Stimulated activated CD4-positive, alpha-beta T cell treated with anti-CD3 and anti-CD28 coated beads, TNF-alpha, amount 100 ng/mL, for 4 hours (primary cell): Measurements from ENCODE around the gene ENOPH1.
"Not testable (repeated sequence)": the region's sequence is repeated elsewhere in the genome, so short reads cannot be mapped to it uniquely, and the experiment has no call there.

ENCODE experiments used
- DNase-seq, 3 experiments: peaks; one replicate each; pipeline ENCODE4 v3.0.0-alpha.2; 2020; ENCODE audit warnings: low read depth in 3 of 3

ENOPH1 gene

DNA sequence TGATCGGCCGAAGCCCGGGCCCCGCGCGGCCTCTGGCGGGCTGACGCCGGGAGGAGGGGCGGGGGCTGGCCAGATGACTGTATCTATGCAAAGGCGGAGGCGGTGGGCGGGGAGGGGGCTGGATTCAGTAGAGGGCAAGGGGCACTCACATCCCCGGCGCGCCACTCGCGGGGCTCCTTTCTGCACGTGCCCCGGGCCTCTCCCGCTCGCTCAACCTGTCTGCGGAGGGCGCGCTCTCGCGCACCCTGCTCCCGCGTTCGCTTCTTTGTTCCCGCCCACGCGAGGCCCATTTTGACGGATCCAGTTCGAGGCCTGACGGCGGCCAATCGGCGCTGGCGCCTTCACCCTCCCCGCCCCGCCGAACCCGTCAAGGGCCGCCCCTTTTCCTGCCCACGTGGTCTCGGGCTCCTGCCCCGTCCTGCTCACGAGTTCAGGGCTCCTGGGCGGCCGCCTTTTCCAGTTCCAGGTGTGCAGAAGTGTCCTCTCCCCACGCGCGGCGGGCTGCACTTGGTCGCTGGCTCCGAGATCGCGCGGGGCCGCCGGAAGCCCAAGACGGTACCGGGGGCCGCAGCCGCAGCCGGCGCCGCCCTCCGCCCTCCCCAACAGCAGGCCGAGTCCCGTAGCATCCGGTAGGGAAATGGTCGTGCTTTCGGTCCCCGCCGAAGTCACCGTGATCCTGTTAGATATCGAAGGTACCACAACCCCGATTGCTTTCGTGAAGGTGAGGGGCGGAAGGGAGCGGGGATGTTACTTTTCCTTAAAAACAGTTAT lies at the start of gene ENOPH1, which contains the start of gene HNRNPDL:
TSS of gene ENOPH1 (plus strand) at position 398 of the 771 bp plus-strand sequence. CDS start at position 638, 240 bp downstream.
TSS of gene HNRNPDL (minus strand) at position 270 of the 771 bp plus-strand sequence. CDS start 772 bp downstream, outside the sequence.
- peak; percentile 96 to 100 (median 98) for DNase-seq

DNA sequence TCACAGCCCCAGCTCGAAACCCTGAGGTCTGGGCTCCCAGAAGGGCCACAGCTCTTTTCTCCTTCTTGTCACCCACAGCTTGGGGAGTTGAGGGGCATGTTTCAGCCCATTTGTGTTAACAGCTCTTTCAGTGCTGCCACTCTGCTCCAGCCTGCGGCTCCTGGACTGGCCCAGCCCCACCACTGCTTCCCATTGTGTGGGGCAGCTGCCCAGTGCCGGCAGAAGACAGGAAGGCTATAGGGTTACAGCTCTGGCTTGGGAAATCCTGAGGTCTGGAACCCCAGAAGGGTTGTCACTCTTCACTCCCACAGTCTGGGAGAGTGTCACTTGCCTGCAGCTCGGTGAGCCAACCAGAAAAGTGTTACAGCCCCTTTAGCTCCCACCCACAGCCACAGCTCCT lies 49.6 kb upstream of the ENOPH1 start:
- DNase-seq = no peak

DNA sequence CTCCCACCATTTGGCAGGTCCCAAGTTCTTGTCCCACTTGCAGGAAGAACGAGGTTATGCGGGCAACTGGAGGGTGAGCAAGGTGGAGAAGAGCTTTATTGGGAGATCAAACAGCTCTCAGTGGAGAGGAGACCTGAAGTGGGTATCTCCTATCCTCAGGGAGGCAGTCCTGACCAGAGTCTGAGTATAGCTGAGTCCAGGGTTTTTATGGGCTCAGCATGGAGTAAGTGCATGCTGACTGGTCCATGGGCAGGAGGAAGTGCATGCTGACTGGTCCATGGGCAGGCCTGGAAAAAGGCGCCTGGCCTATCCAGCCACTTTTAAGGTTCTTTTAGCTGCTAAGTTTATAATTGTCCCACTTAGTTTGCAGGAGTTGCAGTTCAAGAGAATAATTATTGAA lies 49.2 kb upstream of the ENOPH1 start:
- DNase-seq = no peak

DNA sequence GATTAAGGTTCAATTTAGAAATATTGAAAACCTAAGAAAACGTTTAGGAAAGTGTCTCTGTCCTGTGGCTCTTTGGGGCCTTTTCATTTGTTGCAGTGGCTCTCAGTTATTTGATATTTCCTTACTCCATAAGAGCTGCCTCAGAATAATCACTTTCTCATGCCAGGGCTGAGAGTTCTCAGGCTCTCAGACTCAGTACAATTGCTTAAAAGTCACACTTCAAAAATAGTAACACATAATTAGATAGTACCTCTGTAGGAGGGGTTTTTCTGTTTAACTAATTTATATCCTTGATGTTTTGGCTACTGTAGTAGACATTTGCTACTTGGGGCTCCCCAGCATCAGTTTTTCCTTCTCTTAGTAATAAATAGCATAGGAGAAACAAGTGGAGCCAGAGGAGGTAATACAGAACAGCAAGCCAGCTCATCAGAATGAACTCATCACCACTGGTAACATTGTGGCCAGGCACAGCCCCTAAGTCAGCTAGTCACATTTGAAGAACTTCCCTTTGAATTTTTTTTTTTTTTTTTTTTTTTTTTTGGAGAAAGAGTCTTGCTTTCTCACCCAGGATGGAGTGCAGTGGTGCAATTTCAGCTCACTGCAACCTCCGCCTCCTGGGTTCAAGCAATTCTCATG lies 48.6 kb upstream of the ENOPH1 start:
- no peak for DNase-seq

DNA sequence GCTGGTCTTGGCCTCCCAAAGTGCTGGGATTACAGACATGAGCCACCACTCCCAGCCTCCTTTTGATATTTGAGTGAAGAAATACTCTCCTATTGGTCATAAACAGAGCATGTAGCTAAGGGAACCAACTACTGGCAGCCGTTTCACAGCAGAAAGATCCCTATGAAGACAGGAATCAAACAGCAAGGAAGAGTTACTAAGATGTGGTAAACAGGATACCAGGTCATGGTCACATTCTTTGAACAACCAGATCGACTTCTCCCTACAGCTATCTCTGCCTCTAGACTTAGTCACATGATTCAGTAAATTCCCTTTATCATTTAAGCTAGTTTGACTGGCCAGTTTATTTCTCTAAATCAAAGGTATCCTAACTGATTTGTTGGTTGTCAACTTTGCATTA lies 47.6 kb upstream of the ENOPH1 start:
- no peak for DNase-seq

DNA sequence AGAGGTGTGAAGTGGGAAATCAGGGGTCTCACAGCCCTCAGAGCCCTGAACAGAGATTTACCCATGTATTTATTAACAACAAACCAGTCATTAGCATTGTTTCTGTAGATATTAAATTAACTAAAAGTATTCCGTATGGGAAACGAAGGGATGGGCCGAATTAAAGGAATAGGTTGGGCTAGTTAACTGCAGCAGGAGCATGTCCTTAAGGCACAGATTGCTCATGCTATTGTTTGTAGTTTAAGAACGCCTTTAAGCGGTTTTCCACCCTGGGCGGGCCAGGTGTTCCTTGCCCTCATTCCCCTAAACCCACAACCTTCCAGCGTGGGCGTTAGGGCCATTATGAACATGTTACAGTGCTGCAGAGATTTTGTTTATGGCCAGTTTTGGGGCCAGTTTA lies 44.1 kb upstream of the ENOPH1 start:
- DNase-seq = not testable (repeated sequence)

DNA sequence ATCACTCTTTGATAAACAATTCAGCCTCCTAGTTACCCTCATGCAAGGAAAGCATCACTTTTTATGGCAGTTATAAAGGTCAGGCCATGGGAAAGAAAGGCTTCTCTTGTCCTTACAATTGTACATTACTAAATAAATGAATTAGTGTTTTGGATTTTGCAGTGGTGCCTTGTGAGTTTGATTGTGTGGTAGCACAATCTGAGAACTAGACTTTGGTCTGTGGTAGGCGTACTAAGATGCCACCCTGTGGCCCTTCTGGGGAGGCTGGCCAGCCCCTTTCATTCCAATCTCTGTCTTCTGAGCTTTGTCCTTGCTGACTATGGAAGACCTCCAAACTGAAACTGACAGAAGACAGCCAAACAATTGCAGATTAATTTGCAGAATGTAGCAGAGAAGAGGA lies 42.0 kb upstream of the ENOPH1 start:
- DNase-seq = no peak

DNA sequence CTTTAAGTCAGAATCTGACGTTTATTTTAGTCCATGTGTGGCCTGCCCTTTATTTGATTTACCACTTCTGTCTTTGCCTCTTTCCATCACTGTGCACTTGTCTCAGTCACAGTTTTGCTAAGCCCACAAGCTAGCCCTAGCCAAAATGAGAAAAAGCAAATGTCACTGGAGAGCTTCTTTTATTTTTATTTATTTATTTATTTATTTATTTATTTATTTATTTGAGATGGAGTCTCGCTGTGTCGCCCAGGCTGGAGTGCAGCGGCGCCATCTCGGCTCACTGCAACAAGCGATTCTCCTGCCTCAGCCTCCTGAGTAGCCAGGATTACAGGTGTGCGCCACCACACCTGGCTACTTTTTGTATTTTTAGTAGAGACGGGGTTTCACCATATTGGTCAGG lies 40.3 kb upstream of the ENOPH1 start:
- DNase-seq = not testable (repeated sequence)

DNA sequence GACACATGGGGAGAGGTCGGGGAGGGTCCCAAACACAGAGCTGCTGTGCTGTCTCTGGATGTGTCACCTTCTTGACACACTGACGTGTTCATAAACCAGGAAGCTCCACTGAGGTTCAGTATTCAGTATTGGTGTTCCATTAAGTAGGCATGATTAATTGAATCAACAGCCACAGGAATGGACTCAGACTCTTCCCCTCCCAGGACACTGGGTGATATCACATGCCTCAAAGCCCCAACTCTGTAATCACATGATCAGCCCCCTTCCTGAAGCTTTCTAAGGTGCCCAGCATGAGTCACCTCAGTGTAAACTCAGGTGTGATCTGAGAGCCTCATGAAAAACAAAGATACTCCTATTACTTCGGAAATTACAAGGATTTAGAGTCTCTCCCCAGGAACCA lies 35.5 kb upstream of the ENOPH1 start:
- DNase-seq = no peak

DNA sequence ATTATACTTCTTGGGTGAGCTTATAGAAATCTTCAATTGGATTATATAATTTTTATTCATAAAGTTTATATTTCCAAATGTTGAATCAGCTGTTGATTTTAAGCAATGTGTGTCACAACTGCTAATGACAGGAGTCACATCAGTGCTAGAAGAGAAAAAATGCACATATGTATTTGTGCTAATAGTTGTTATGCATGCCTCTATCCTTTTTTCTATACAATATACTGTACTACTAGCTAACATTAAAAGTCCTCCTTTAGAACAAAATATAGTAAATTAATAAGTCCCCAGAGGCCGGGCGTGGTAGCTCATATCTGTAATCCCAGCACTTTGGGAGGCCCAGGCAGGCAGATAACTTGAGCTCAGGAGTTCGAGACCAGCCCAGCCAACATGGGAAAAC lies 32.9 kb upstream of the ENOPH1 start:
- DNase-seq = no peak

DNA sequence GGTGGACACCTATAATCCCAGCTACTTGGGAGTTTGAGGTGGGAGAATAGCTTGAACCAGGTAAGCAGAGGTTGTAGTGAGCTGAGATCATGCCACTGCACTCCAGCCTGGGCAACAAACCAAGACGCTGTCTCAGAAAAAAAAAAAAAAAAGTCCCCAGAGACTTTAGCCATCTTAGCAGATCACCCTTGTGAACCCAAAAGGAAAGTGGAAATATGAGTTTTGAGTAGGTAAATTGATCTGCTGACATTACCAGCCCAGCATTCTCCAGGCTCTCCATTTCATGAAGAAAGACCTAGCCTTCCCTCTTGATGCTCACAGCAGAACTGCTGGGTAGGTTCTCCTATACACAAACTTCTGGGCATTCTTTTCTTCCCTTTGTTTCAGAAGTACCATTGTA lies 32.1 kb upstream of the ENOPH1 start:
- no peak for DNase-seq

DNA sequence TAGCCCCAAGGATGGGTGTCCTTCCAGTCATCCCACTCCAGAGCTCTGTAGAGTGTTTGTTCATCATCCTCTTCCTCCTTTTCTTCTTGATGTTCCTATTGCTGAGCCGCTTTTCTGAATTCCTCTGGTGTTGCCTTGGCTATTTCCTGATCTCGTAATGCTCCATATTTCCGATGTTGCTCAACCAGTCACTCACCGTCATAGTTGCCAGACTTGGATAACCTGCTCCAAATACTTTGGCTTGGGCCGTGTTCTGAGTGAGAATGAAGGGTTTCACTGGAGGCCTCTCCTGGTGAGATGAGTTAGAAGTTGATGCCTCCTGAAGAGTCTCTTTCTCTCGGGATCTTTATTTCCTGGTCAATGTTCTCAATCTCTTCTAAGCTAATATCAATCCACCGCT lies 28.8 kb upstream of the ENOPH1 start:
- no peak for DNase-seq

DNA sequence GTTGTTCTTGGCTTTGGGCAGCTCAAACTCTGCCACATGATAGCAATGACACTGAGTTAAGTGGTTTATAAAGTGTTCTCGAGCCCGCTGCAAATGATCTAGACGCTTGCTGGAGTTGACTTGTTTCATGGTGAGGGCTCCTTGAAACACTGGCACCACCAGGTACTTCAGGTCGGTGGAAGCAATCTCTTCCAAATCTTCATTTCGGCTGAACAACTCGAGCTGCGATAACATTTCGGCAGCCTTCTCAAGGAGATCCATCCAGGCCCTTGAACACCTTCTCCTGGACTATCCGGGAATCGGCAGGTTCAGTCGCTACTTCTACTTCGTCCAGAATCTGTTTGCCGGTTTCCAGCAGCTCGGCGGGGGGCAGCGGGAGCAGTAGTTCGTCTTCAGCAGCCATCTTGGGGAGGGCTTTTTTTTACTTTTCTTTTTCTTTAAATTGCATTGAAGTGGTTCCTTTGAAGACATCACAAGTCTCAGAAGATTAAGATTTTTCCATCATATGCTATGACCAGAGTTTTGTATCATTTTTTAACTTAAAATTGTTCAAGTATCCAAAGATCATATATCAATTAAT lies 28.1 kb upstream of the ENOPH1 start:
- no peak for DNase-seq

DNA sequence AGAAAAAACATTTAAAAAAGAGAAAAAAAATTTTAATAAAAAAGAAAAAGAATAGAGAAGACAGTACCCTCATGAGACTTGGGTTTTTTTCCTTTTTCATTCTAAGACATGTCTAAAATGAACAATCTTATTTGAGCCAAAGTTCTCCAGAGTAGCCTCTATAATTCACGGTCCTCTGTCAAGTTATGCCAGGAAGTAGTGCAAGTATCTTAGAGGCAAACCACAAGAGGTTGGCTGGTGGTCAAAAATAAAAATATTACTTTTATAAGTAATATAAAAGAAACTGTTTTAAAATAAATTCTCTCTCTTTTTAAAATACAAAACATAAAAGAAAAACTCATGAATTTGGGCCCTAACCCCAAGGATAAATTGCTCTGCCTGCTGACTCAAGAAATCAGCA lies 26.7 kb upstream of the ENOPH1 start:
- DNase-seq = no peak

DNA sequence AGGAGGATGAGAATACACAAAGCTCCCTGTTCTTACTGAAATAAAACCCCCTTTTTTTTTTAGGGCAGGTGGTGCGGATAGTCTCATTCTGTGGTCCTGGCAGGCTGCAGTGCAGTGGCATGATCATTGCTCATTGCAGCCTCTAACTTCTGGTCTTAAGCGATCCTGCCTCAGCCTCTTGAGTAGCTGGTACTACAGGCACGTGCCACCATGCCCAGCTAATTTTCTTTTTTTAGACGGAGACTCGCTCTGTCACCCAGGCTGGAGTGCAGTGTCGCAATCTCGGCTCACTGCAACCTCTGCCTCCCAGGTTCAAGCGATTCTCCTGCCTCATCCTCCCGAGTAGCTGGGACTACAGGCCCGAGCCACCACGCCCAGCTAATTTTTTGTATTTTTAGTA lies 15.3 kb upstream of the ENOPH1 start:
- not testable (repeated sequence) for DNase-seq

DNA sequence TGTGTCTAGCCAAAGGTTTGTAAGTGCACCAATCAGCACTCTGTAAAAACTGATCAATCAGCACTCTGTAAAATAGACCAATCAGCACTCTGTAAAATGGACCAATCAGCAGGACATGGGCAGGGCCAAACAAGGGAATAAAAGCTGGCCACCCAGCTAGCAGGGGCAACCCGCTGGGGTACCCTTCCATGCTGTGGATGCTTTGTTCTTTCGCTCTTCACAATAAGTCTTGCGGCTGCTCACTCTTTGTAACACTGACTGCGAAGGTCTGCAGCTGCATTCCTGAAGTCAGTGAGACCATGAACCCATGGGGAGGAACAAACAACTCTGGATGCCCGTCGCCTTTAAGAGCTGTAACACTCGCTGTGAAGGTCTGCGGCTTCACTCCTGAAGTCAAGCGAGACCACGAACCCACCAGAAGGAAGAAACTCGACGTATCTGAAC lies 14.4 kb upstream of the ENOPH1 start:
- no peak for DNase-seq

DNA sequence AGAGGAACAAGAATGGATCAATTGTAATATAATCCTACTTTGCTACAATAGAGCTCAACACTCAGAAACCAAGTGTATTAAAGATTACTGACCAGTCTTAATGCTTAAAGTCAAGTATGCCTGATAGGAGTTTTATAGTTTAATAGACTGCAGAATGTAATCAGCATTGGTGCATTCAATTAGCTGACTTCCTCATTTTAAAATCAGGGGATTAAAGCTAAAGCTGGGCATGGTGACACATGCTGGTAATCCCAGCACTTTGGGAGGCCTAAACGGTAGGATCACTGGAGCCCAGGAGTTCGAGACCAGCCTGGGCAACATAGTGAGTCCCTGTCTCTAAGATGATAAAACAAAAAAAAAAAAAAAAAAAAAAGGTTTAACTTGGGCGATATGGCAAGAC lies 10.9 kb upstream of the ENOPH1 start:
- DNase-seq = no peak

DNA sequence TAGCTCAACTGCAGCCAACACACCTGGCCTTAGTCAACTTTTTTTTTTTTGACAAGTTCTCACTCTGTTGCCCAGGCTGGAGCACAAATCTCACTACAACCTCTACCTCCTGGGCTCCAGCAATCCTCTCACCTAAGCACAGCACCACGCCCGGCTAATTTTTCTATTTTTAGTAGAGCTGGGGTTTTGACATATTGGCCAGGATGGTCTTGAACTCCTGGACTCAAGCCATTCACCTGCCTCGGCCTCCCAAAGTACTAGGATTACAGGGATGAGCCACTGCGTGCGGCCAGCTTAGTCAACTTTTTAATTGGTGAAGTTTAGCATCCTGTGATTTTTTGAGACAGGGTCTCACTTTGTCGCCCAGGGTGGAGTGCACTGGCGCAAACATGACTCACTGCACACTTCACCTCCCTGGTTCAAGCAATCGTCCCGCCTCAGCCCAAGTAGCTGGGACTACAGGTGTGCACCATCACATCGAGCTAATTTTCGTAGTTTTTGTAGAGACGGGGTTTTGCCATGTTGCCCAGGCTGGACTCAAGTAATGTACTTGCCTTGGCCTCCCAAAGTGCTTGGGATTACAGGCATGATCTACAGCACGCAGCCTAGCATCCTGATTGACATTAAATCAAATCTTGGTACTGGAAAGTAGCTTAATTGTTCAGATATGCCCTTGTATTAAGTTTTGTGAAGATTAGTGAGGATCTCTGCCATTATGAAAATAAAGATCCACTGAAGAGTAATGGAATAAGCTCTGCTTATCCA lies 8.4 kb upstream of the ENOPH1 start:
- DNase-seq = no peak

DNA sequence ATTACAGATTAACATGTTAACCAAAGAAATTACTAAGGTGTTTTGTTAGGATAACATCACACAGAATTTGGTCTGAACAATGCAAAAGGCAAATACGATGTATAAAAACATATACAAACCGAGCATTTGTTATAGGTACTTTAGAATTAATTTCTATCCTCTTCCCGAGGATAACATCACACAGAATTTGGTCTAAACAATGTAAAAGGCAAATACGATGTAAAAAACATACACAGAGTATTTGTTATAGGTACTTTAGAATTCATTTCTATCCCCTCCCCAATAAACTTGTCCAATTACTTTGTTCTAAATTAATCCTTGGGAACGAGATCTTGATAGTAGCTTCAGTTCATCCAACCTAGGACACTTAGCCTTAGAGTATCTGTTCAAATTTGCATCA lies 7.8 kb upstream of the ENOPH1 start:
- no peak for DNase-seq

DNA sequence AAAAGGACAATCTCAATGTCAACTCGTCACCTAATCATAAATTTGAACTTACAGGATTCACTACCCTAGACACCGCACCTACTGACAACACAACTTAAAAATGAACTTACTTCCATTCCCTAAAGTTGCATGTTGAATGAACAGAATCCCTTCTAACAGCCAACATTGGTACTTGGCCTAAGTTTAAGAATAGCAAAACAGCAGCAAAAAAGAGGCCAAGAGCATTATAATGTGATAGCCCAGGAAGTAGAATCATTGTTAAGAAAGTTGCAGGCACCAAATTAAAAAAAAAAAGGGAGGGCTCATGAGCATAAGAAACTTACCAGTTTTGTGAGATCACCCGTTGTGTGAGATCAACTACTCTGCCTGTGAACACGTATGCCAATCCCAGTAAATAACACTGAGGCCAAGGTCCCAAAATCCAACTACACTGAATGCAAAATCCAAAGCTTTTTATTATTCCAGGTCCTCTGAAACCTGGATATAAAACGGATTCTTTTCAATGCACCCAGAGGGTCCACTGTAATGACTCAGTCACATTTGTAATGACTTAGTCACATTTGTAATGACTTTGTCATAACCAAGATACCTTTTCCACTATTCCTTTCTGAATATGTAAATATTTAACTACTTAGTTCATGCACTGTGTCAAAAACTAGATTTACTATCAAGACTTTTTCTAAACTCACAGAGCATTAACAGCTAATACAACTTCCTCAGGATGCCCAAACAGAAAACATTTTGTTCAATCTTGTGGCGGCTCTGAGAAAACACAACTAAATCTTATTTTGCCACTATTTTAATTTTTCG lies 6.9 kb upstream of the ENOPH1 start:
- DNase-seq = no peak

DNA sequence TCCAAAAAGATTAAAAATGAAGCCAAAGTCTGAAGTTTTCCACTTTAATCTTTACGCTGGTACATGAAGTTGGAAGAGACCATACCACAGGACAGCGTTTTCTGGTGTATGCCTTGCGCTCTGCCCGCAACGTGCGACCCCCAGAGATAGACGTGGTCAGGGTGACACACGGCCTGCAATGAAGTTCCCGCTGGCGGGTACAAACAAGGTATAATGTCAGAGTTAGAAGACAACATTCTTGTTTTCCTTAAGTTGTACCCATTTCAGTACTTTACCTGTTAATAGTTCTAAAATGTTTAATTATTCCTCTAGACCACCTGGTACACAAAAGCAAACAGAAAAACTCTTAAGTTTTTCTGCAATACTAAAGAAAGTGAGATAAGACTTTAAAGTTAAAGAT lies 4.9 kb upstream of the ENOPH1 start:
- DNase-seq = no peak
